Inferior parietal cortex (tissue), 1 donor: ENCODE results near the gene IL36A.

Experiments used
- DNase-seq: peaks from one replicate; pipeline ENCODE4 v3.0.0-alpha.2; 2016; ENCODE audit errors: extremely low spot score

The IL36A gene

DNA sequence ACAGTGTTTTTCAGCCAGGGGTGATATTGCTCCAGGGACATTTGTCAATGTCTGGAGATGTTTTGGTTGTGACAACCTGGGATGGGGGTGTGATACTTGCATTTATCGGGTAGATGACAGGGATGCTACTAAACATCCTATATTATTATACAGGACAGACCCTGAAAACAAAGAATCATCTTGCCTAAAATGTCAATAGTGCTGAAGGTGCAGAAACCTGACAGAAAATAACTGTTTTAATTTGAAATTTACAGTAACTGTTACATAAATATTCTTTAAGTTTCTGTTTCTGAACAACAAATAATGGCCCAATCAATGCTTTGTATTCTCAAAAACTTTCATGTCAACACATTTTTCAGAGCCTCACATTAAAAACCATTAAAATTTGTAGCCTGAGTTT lies 2.0 kb downstream of the IL36A start:
- DNase-seq, result no peak

DNA sequence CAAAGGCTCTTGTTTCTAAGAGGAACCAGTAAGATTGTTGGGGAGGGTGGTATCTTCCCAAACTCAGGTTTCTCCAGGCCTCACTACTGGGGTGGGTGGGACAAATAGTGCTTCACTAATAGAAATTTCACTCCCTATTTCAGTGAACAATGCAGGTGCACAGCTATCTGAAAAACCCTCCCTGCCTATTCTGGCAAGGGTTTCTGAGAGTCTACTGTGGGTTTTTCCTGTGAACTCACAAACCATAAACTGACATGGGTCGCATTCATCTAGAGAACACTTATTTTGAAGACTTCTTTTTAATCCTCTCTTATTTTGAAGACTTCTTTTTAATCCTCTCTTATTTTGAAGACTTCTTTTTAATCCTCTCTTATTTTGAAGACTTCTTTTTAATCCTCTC lies 4.4 kb downstream of the IL36A start:
- DNase-seq, result no peak

DNA sequence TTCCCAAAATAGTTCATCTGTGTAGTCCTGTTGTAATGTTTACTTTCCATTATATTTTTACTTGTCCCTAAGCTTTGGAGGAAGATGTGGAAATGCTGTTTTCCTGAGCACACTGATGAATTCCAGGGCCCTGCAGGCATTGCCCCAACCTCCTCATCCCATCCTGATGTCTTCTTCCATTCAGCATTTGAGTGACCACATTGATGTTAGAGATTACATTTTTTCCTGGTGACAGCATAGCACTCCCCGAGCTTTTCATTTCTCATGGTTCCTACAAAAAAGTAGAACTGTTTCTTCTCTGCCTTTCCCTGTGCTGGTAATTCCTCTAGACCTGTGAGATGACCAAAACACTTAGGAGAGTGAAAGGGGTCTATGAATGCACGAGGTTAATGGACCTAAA lies 4.8 kb downstream of the IL36A start:
- DNase-seq, result no peak

DNA sequence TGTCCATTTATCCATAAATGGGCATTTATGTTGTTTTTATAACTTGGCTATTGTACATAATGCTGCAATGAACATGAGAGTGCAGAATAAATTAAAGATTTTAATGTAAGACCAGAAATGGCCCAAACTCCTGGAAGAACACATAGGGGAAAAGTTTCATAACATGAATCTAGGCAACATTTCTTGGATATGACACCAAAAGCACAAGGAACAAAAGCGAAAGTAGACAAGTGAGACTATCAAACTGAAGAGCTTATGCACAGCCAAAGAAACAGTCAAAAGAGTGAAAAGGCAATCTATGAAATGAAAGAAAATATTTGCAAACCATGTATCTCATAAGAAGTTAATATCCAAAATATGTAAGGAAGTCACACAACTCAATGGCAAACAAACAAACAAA lies 5.8 kb downstream of the IL36A start:
- DNase-seq, result no peak

DNA sequence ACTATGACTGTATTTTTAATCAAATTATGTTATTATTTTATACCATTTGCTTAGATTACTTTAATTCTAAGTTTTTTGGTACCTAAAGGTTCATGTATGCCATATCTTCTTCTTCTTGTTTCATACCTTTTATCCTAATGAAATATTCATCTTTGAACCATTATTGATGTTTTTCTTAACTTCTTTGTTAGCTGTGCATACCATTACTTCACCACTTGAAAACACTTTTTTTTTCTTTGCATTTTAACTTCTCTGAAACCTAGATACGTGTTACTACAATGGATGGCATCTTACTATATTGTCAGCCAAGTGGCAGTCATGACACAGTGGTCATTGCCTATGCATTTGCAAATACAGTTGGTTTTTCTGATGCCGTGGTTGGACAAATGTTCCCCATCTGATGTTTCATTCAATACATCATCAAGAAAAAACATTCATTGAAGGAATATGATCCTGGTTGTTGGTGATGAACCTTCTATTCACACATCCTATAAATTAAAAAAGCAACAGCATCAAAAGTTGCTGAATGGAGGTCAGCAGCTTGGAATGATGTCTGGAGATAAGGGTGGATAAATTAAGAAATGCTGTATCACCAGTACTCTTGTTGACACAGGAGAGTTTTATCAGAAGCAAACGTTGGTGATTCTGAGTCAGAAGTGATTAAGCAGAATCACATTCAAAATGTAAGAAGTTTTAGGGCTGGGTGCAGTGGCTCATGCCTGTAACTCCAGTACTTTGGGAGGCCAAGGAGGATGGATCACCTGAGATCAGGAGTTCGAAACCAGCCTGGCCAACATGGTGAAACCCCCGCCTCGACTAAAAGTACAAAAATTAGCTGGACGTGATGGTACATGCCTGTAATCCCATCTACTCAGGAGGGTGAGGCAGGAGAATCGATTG lies 7.4 kb downstream of the IL36A start:
- DNase-seq, result peak; percentile 9

DNA sequence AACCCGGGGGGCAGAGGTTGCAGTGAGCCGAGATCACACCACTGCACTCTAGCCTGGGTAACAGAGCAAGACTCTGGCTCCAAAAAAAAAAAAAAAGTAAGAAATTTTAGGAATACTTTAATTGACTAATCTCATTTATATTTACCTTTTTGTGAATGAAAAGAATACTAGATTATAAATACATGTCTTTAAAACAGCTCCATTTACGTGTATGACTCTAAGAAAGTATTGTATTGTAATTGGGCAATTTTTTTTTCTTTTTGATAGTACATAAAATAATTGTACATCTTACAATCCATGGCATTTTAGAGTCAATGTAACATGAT lies 8.0 kb downstream of the IL36A start:
- no peak for DNase-seq

DNA sequence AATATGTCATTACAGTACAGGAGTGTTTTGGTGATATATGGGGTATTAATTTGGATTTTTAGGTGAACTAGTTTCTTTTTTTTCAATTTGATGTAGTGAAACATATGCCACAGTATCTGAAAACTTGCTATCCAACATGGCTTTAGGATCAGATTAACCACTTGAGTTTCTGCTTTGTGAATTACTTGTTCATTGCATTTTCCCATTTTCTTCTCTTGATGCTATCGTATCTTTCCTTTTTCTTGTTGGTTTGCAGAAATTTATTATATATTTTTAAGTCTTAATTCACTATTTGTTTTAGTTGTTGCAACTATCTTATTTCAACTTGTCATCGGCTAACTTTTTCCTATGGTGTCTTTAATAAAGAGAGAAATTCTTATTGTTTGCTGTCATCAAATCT lies 8.8 kb downstream of the IL36A start:
- DNase-seq, result no peak

DNA sequence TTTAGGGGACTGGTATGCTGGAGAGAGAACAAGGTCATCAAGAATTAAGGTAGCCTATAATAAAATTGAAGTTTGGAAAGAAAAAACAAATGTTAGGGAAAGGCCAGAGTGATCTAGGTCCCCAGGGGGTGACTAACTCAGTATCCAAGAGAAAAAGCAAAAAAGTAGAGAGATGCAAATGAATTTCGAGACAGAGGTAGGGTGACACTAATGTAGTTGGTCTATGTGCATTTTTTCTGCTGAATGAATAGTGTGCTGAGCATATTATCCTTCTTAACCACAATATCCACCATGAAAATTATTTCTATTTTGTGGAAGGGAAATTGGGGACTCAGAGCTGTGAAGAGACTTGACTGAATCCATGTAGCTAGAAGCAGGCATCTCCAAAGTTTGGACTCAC lies 9.8 kb downstream of the IL36A start:
- DNase-seq, result no peak

DNA sequence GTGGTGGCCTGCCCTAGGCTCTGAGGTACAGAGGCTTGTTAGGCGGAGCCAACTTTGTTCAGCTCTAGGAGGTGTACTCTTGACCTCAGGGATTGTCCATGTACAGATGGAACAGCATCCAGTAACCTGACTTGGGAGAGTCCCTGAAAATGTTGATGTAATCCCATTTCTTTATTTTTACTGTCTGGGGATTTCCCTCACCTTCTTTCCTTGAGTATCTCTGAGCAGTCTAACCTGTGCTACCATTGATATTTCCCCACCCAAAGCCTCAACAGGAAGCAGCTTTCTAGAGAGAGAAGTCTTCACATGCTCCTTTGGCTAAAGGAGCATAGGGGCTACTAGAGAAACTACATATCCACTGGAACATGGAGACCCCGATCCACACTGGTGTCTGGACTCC lies 10.4 kb downstream of the IL36A start:
- no peak for DNase-seq

DNA sequence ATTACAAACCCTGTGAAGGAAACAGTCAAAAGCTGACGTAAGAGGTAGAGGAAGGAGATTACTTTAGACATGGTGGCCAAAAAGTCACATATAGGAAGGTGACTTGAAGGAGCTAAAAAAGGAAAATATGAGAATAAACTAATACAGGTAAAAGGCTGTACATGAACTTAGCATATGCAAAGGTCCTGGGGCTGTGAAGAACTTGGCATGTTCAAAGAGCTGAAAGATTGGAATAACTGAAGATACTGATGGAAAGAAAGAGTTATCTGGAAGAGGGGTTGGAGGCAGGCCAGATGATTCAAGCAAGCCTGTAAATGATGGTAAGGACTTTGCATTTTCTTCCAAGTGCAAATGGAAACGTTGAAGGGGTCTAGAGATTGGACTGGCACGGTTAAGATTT lies 13.2 kb downstream of the IL36A start:
- DNase-seq, result no peak

DNA sequence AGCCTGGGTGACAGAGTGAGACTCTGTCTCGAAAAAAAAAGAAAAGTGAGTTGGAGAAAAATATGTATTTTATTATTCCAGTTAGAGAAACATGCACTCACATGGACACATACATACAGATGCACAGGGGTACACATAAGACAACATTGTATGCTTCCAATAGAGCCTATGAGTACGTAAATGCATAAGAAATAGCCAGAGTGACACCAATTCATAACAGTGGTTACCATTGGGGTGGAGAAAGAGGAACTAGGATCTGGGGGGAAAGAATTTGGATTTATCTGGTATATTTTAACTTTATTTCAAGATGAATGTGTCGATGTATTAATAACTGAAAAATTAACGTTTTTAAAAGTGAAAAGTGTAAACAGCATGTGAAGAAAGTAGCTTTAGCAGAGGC lies 16.1 kb downstream of the IL36A start:
- no peak for DNase-seq

DNA sequence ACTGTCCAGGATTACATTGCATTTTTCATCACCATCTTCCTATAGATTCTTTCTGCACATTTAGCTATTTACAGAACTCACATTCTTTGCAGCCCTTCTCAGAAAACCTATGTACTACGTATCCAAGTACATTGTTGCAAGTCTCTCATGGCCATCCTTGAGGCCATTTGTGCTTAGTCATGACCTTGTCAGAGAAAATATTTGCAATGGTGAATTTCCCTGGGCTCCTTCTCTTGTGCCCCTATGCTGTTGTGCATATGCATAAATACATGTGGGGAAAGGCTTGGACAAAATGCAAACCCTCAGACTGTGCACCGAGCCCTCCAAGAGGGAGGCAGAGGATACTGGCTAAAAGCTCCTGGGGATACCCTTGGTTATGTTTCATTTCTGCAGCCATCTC lies 19.5 kb downstream of the IL36A start:
- no peak for DNase-seq

DNA sequence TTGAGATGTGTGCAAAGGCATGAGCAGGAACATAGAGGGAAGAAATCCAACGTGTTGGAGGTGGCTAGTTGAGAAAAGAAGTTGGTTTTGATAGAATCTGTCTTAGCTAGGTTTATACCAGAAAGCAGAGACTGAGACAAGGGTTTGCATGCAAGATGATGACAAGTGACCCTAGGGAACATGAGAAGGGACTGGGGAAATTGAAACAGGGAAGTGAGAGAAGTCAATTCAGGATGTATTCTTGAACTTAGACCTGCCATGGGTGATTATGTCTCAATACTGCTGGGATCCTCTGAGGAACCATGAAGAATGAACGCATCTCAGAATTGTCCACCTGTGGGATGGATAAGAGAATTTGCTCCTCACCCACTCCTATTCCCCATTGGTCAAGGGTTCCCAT lies 20.5 kb downstream of the IL36A start:
- DNase-seq, result no peak

DNA sequence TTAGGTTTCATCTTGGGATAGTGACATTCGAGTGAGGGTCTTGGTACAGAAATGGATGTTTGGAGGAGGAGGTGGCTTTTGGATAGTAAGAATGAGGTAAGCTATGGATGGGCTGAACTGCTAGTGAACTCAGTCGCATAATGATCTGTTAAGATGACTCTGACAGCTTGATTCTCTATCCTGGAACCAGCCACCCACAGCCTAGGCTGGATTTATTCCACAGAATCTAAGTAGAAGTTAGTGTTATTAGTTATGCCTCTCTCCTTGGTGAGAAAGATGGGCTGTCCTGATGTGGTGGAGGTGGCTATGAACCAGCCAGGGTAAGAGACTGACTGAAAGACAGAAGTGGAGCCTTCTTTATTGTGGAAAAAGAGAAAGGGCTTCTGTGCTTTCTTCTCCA lies 22.4 kb downstream of the IL36A start:
- DNase-seq, result no peak

DNA sequence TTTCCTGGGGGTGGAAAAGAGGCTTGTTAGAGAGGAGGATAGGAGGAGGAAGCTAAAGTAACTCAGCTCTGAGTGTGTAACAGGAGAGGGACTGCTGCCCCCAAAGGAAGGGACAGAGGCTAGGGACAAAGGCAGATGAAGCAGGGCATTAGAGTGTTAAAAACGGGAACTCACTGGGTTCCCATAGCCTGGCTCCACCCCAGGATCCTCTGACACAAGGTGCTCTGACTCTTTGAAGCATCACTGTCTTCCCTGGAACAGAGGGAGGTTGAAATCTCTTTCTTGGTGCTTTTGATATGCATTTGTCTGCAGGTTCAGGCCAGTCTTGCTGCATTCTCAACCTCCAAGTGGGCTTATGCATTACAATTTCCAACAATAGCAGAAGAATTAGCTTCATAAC lies 22.9 kb downstream of the IL36A start:
- DNase-seq, result no peak

DNA sequence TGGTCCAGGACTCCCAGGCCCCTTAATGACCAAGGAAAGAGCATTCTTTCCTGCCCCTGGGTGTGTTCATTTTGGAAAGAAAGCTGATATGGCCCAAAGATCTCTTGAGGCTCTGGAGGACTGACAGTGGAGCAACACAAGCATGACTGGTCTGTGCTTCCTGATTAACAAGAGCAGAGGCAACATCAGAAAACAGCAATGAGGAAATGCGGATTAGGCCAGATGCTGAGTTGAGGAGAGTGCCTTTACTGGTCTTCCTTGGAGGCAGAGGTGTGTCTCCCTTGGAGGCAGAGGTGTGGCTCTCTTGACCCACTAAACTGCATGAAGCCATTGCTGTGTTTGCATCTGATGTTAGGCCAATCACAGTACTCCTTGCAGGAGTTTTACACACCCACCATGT lies 27.5 kb downstream of the IL36A start:
- no peak for DNase-seq

DNA sequence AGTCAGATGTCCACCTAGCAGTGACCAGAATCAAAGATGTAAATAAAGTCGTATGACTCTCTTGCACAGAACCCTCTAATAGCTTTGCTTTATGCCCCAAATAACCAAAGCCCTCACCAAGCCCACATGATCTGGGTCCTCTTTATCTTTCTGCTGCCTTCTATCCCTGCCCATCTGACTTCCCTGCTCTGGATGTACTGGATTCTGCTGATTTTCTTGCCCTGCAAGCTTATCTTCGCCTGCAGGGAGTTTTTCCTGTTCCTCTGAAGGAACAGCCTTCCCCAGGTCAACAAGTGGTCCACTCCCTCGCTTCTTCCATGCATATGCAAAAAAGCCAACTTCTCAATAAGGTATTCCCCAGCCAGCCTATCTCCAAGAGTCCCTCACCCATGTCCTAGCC lies 28.8 kb downstream of the IL36A start:
- no peak for DNase-seq

DNA sequence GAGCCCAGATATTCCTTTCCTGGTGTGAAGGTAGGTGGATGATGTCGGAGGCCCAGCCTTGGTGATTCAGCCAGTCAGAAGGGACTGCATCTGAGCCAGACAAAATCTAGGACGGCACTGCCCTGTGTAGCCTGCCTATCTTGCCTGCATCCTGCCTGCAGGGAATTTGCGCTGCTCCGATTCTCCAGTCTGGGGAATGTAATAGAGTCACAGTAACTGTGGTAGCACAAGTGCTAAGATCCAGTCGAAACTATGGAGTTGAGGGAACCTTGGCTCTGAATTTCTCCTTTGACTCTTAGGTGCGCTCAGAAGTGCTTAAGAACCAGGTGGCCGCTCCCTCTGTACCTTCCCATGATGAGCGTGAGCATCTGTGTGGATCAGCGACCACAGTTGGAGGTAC lies 31.5 kb downstream of the IL36A start:
- DNase-seq, result no peak

DNA sequence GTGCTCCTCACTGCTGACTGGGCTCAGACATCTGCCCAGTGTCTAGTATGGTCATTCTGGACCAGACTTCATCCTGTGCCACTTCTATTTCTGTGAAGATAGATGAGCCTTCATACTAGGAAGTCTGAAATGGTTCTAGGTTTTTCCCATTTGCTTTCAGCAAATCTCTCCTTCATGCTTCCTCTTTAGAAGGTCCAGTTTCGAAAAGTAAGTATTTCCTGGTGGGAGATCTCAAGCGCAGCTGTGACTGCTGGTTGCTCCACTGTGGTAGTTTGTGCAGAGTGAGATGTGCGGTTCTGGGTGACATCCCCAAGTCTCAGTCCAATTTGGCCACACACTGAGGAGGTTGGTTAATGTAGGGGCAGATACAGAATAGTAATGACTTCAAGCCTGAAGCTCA lies 33.0 kb downstream of the IL36A start:
- DNase-seq, result no peak

DNA sequence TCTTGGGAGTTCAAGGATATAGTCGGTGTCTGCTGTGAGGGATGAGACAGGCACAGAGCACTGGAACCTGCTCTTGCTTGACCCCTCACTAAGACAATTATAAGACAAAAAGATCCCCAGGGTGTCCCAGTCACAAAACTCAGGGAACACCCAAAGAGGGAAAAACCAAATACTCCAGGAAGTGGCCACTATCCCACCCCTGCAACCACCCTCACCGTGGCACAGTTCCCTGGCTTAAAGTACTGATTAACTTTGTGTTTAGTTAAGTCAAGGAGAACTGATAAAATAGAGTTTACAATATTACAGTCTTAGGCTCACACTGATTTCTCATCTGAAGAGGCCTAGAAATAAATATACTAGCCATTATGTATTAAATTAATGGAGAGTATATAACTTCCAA lies 33.9 kb downstream of the IL36A start:
- DNase-seq, result no peak

DNA sequence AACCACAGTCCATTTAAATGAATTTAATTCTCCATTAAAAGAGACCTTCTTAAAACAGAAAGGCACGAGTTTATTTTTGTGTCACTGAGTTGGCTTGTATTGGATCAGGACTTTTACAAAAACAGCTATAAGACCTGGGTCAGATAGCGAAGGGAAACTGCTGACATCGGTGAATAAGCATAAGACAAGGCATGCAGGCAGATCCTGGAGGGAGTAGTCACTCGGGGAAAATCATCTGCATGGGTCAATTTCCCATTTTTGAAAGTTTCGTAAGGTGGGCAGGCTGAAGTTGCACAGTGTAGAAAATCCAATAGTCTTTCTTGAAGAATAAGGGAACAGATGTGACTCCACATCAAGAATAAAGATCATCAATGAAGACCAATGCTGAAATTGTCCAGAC lies 34.5 kb downstream of the IL36A start:
- no peak for DNase-seq

DNA sequence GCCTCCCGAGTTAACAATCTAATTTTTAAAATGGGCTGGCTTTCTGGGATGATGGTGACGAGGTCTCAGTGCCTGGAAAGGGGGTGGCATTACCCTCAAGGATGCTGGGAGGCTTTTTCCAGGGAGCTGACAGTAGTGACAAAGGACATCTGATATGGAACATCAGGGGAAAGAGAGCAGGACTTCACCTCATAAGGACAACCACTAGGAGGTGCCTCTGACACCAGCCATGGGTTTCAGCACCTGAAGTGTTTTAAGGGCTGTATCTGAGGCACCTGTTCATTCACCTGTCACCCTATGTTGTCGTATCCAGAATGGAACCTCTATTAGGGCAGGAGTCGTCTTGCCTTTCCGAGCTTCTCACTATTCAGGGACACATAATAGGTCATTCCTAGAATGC lies 36.6 kb downstream of the IL36A start:
- no peak for DNase-seq

DNA sequence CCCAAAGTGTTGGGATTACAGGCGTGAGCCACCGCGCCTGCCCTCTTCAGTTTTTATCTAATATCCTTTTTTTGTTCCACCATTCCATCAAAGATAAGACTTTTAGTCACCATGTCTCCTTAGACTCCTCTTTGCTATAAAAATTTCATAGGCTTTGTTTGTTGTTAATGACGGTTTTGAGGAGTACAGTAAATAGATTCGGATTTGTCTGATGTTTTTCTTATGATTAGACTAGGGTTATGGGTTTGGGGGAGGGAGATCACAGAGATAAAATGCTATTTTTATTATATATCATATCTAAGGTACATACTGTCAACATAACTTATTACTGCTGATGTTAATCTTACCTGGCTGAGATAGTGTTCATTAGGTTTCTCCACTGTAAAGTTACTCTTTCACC lies 41.2 kb downstream of the IL36A start:
- no peak for DNase-seq
